ENCODE data around the gene NID1.

DNA sequence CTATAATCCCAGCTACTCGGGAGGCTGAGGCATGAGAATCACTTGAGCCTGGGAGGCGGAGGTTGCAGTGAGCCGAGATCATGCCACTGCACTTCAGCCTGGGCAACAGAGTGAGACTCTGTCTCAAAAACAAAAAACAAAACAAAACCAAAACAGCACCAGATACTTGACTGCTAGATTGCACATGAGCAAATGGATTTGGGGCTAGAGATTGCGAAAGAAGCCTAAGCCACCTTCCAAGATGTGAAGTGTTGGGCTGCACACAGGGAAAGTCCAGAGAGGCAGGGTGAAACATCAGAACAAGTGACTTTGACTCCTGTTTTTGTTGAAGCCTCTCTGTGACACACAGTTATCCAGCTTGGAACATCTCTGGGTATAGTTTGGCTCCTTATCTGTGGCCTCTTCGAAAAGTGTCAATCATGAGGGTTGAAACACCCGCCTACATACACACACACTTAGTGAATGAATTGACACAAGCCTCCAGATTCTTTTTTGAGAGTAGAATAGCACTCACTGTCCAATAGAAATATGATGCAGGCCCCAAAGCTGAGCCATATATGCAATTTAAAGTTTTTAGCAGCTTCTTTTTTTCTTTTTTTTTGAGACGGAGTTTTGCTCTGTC is 43.2 kb upstream of the NID1 start:
- TF ChIP-seq POLR2A (IDR thresholded peaks at IDR 0.05; ENCODE audit: low read depth, low read length): no peak
- TF ChIP-seq POLR2AphosphoS5 (IDR thresholded peaks at IDR 0.05; ENCODE audit: low read depth, low read length): no peak
- TF ChIP-seq TAF1 (IDR thresholded peaks at IDR 0.05; ENCODE audit: low read depth, low read length): no peak
- TF ChIP-seq SPI1 (IDR thresholded peaks at IDR 0.05; ENCODE audit: low read depth, low read length): no peak
- TF ChIP-seq PAX5 (IDR thresholded peaks at IDR 0.05; ENCODE audit: insufficient read depth, low read length, severe bottlenecking): no peak
- no peak for TF ChIP-seq POU2F2 (IDR thresholded peaks at IDR 0.05; ENCODE audit: low read depth, low read length)
